Chondrocyte (in vitro differentiated cells): ENCODE measurements around the gene SLC4A1. TPM values are rescaled to one million over a fixed set of nuclear protein-coding genes. Genes with fewer than 3 reads are reported as not detected.

Experiments
- DNase-seq: peaks from one replicate; pipeline ENCODE4 v3.0.0; 2021; ENCODE audit warnings: mixed read lengths, low spot score
- H3K27ac Mint-ChIP-seq: one replicate; pipeline ENCODE4 v1.8.0; 2021; ENCODE audit warnings: mild to moderate bottlenecking, moderate library complexity, mixed read lengths; ENCODE audit not compliant: unreplicated experiment
- H3K27me3 Mint-ChIP-seq: 2 replicates; pipeline ENCODE4 v1.8.0; 2021; ENCODE audit warnings: low read depth, mixed read lengths
- H3K36me3 Mint-ChIP-seq: 2 replicates; pipeline ENCODE4 v1.8.0; 2021; ENCODE audit warnings: low read depth, mixed read lengths
- H3K4me1 Mint-ChIP-seq: 2 replicates; pipeline ENCODE4 v1.8.0; 2021; ENCODE audit warnings: low read depth, mild to moderate bottlenecking, mixed read lengths
- H3K4me3 Mint-ChIP-seq: one replicate; pipeline ENCODE4 v1.8.0; 2021; ENCODE audit warnings: mild to moderate bottlenecking, moderate library complexity, mixed read lengths; ENCODE audit not compliant: unreplicated experiment
- H3K9me3 Mint-ChIP-seq: 2 replicates; pipeline ENCODE4 v1.8.0; 2021; ENCODE audit warnings: low read depth, mixed read lengths
- long read RNA-seq: library from polyadenylated mRNA; stranded (forward); transcript quantifications from one replicate; pipeline ENCODE4 v2.0.0, GENCODE V29; 2021
- total RNA-seq: library from RNA; stranded (reverse); gene quantifications from 3 replicates; pipeline ENCODE4 v1.2.1, GENCODE V29; 2021
- TF ChIP-seq, protein P1 (sequence below): fragments of 200-600 bp; sonication (generic); IDR thresholded peaks from 2 replicates; pipeline ENCODE4 v1.5.0; 2021; ENCODE audit warnings: antibody characterized with exemption, mild to moderate bottlenecking, moderate library complexity

The SLC4A1 gene
- not detected in 3 replicates for total RNA-seq
- long read RNA-seq, result 0 reads

DNA sequence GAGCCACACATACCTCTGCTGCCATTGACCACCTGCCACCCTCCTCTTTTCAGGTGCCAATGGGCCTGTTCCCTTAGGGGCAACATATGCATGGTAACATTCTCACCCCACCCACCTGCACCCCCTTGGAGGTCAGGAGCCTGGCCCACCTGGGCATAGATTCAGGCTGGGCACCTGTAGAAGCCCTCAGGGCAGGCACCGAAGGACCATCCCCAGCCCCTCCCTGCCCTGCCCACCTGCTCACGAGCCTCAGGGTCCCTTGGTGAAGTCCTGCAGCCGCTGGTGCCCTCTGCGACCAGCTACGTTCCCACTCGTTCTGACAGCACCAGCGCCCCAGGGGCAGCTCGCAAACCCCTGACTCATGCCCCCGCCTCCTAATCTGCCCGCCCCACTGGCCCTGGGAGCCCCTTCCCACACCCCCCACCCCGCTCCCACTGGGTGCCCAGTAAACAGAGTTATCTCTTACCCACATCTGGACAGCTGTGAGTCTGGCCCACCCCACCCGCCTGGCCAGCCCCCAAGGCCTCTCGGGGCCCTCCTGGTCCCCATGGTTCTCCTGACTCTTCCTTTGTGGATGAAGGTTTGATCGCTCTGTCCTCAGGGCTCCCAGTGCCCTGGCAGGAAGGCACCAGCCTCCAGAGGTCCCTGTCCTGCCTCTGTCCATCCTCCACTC is at the start of gene SLC4A1:
Gene SLC4A1, minus strand, starts transcription at position 318 of the 673 bp plus-strand sequence. CDS start 5,269 bp downstream, outside the sequence.
- no peaks in the 10 kb centered on the region for H3K9me3 Mint-ChIP-seq
- H3K4me1 Mint-ChIP-seq, result no peaks in the 10 kb centered on the region
- no peak within 1 kb of the TSS for H3K4me3 Mint-ChIP-seq
- TF ChIP-seq, protein P1, sequence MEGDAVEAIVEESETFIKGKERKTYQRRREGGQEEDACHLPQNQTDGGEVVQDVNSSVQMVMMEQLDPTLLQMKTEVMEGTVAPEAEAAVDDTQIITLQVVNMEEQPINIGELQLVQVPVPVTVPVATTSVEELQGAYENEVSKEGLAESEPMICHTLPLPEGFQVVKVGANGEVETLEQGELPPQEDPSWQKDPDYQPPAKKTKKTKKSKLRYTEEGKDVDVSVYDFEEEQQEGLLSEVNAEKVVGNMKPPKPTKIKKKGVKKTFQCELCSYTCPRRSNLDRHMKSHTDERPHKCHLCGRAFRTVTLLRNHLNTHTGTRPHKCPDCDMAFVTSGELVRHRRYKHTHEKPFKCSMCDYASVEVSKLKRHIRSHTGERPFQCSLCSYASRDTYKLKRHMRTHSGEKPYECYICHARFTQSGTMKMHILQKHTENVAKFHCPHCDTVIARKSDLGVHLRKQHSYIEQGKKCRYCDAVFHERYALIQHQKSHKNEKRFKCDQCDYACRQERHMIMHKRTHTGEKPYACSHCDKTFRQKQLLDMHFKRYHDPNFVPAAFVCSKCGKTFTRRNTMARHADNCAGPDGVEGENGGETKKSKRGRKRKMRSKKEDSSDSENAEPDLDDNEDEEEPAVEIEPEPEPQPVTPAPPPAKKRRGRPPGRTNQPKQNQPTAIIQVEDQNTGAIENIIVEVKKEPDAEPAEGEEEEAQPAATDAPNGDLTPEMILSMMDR, result no peak
- H3K36me3 Mint-ChIP-seq, result no peaks in the 10 kb centered on the region
- no peak within 1 kb of the TSS for H3K27ac Mint-ChIP-seq
- no peak for DNase-seq
- peaks cover 13% of the 10 kb centered on the region for H3K27me3 Mint-ChIP-seq

GRCh38 chr17:44317545-44317944 is 49.6 kb upstream of the SLC4A1 start:
- Mint-ChIP-seq H3K36me3 (peaks cover 13% of the 10 kb centered on the region), H3K27me3 (peaks cover 33% of the 10 kb centered on the region), H3K27ac (no peak overlapping the region), H3K9me3 (no peaks in the 10 kb centered on the region), H3K4me3 (no peak overlapping the region), H3K4me1 (peaks cover 11% of the 10 kb centered on the region)
- DNase-seq, result no peak
- TF ChIP-seq, protein P1, result no peak

GRCh38 chr17:44315760-44316731 is 48.1 kb upstream of the SLC4A1 start:
- H3K27ac Mint-ChIP-seq, result no peak overlapping the region
- DNase-seq, result no peak
- peaks cover 6% of the 10 kb centered on the region for H3K36me3 Mint-ChIP-seq
- H3K4me3 Mint-ChIP-seq, result peak overlapping the region; percentile 65
- no peaks in the 10 kb centered on the region for H3K9me3 Mint-ChIP-seq
- TF ChIP-seq, protein P1, result no peak
- H3K4me1 Mint-ChIP-seq, result peaks cover 11% of the 10 kb centered on the region
- peaks cover 37% of the 10 kb centered on the region for H3K27me3 Mint-ChIP-seq

DNA sequence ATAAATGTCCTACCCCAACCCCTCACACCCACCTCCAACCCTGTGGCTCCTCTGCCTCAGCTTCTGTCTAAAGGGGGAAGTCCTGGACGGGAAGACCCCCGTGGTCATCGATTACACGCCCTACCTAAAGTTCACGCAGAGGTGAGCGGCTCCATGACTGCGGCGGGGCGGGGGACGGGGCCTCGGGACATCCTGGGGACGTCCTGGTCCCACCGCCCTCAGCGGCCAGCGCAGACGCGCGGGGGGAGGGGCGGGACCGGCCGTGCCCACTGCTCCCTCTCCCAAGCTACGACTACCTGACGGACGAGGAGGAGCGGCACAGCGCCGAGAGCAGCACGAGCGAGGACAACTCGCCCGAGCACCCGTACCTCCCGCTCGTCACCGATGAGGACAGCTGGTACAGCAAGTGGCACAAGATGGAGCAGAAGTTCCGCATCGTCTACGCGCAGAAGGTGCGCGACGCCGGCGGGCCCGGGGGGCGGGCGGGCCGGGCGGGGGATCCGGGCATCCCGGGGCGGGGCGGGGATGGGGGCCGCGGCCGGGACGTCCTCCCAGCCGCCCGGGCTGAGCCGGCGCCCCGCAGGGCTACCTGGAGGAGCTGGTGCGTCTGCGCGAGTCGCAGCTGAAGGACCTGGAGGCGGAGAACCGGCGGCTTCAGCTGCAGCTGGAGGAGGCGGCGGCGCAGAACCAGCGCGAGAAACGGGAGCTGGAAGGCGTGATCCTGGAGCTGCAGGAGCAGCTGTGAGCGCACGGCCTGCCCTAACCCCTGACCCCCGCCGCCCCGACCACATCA is 47.1 kb upstream of the SLC4A1 start:
- Mint-ChIP-seq H3K9me3 (no peaks in the 10 kb centered on the region), H3K36me3 (peaks cover 4% of the 10 kb centered on the region), H3K4me3 (peak overlapping the region; percentile 66), H3K27ac (no peak overlapping the region), H3K4me1 (peaks cover 11% of the 10 kb centered on the region), H3K27me3 (peaks cover 38% of the 10 kb centered on the region)
- TF ChIP-seq, protein P1, result no peak
- no peak for DNase-seq

DNA sequence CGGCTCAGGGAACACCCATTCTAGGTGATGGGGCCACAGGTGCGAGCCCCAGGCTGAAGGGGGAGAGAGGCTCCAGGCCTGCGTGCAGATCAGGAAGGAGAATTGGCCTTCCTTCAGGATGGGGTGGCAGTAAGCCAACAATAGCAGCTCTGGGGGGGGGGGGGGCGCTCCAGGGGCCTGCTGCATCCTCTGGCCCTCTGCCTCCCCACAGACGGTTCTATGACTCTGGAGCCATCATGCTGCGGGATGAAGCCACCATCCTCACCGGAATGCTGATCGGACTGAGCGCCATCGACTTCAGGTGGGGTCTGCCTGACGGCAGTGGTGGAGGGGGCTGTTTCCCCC is 46.6 kb upstream of the SLC4A1 start:
- Mint-ChIP-seq H3K4me3 (peak overlapping the region; percentile 66), H3K4me1 (peaks cover 11% of the 10 kb centered on the region), H3K36me3 (peaks cover 3% of the 10 kb centered on the region), H3K9me3 (no peaks in the 10 kb centered on the region), H3K27me3 (peaks cover 38% of the 10 kb centered on the region), H3K27ac (no peak overlapping the region)
- no peak for DNase-seq
- TF ChIP-seq, protein P1, result no peak
